Upper lobe of left lung (tissue), 4 donors: ENCODE measurements around the gene MAK.

Source experiments
- CTCF ChIP-seq, 6 experiments: fragments of 450-650 bp in 4 of 6; fragments of 200-600 bp in 2 of 6; sonication (generic) in 2 of 6; IDR thresholded peaks; one replicate each; pipeline ENCODE4 v1.5.1; 2016 to 2019; ENCODE audit warnings: antibody characterized with exemption in 6 of 6
- POLR2A ChIP-seq, 4 donors: fragments of 450-650 bp; IDR thresholded peaks; one replicate each; pipeline ENCODE4 v1.5.1; 2016 to 2017; ENCODE audit warnings: antibody characterized with exemption in 4 of 4, mild to moderate bottlenecking in 2 of 4

GRCh38 chr6:10736731-10737130 lies 101.6 kb downstream of the MAK start:
- TF ChIP-seq POLR2A (IDR thresholded peaks at IDR 0.05) (no peak), CTCF (IDR thresholded peaks at IDR 0.05) (no peak)
